Fibroblast of skin of abdomen (primary cell): ENCODE results near the gene TXLNB.
"Not testable (repeated sequence)": the region's sequence is repeated elsewhere in the genome, so short reads cannot be mapped to it uniquely, and the experiment has no call there.

Source experiments
- DNase-seq: peaks from one replicate; pipeline ENCODE4 v3.0.0-alpha.2; 2013

Gene TXLNB

DNA sequence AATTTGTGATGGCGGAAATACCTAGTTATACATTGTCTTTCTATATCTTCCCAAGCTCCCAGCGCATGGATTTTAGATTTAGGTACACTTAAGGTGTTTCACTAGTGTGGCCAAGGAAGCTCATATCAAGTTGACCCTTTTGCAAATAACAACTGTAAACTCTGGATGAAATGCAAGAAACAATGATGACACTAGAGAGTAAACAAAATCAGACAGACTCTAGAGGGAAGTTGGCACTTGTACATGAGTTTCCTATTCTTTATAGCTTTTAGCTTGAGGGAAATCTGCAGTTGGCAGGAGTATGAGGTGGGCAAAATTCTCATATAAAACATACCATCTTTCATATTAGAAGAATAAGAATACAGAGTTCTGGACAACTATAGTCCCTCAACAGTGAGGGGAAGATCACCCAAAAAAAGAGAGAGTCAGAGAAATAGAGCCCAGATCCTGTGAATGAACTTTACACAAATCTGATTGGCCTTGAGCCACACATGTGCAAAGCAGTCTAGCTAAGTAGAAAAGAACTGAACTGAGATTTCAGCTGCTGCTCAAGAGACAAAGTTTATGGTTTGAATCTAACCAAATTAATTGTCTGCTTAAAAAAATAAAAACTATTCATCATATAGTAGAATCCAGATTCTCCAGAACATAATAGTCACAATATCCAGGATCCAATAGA is 26.1 kb downstream of the TXLNB start:
- no peak for DNase-seq

DNA sequence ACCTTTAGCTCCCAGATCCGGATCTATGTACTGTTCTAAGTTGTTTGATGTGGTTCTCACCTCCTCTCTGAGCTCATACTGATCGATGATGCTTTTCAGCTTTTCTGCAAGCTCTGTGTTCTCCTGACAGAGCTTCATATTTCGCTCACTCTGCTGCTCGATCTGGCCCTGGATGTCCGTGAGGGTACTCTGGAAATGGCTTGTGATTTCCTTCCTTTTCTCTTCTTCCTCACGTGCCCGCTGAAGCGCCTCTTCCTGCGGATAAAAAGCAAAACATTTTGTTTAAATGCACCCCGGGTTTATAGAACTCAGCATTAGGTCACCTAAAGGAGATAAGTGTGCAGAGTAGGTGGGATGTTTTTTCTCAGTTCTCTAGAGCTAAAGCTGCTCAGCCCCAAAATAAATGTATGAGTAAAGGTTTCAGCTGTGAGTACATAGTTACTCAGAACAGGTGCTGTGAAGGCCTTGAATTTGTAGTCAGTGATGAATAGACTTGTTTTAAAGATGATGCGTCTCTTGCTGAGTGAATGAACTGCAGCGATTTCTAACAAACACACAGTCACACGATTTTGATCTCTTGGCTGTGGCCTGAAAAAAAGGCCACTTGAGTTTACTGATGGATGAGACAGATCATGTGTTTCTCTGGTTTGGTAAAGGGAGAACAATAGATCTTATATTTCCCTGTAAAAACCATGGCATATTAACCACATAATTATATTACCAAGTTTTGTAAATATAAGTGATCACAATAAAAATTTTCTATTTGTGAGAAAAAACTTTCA is 29.1 kb downstream of the TXLNB start:
- no peak for DNase-seq

- DNase-seq = no peak
Observed at GRCh38 chr6:139257821-139258398, 33.9 kb downstream of the TXLNB start.

GRCh38 chr6:139257291-139257690 is 34.5 kb downstream of the TXLNB start:
- DNase-seq = no peak

DNA sequence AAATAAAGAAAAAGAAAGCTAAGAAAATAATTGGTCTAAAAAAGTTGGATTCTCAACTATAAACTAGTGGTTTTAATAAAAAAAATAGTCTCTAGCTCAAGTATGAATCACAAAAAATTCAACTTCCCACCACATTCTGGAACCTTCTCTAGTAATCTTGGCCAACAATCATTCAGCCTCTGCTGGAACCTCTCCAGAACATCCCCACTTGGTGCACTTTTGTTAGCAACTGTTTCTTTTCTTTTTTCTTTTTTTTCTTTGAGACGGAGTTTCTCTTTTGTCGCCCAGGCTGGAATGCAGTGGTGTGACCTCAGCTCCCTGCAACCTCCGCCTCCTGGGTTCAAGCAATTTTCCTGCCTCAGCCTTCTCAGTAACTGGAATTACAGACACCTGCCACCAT is 35.7 kb downstream of the TXLNB start:
- DNase-seq = peak; percentile 88

GRCh38 chr6:139254196-139254595 is 37.6 kb downstream of the TXLNB start:
- no peak for DNase-seq

GRCh38 chr6:139253656-139254055 is 38.1 kb downstream of the TXLNB start:
- peak; percentile 26 for DNase-seq

DNA sequence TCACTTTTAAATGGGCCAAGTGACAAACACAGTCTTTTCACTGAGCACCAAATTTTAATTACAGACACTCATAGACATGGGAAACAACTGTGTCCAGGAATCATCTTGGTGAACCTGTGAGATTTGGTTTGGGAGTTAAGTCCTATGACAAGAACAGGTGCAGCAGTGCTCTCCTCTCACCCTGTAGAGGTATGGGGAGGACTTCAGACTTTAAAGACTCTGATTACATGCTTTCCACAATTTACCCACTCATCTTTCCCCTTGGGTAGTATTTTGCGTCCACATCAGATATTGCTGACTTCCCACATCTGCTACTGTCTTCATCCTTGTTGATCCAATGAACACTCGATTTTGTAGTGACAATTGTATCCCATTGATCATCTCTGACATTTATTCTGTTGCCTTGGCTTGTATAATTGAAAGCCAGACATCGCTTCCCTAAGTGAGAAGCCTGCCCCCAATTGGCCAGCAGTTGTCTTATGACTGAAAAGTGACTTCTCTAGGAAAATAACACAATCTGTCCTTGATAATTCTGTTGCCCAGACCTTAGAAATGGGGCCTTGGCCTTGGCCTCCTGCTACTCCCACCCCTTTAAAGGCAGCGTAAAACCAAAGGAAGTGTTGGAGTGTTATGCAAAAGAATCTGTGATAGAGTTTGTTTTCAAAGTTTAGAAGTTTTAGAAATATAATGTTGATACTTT is 40.0 kb downstream of the TXLNB start:
- no peak for DNase-seq

GRCh38 chr6:139251045-139251690 is 40.6 kb downstream of the TXLNB start:
- no peak for DNase-seq

GRCh38 chr6:139250296-139251044 is 41.3 kb downstream of the TXLNB start:
- peak; percentile 48 for DNase-seq

- DNase-seq = no peak
Observed at GRCh38 chr6:139249395-139249794, 42.4 kb downstream of the TXLNB start.

DNA sequence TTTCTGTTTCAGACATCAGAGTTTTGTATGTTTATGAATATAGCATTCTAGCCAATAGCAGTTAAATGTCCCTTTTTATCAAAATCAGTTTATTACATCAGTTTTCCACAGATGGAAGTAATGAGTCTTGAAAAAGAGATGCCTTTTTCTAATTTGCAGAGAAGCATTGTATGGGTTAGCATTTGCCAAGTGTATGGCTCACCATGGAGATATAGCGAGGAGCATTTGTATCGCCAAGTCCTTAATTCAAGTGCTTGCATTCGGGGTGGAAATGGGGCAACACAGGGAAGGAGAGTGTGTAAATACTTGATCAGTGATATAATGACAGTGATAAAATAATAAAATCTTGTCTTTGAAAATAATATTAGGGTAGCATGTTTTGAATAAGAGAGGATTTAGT is 42.9 kb downstream of the TXLNB start:
- no peak for DNase-seq

GRCh38 chr6:139247618-139248017 is 44.2 kb downstream of the TXLNB start:
- no peak for DNase-seq

DNA sequence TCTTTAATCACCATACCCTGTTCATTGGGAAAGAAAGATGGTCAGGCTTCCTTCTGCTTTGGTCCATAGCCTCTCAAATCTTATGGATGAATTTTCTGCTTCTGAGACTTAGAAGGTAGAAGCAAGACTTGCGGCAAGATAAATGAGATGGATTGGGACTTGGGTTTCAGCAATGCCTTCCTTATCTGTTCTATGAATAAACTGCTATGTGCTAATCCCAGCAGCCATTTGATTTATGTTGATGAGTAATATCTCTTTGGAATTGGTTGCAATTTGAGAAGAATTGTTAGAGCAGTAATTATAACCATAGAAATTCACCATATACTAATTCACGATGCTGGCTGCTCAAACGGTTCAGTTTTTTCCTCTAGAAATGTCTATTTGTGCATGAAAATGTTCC is 48.3 kb downstream of the TXLNB start:
- DNase-seq = peak; percentile 75

DNA sequence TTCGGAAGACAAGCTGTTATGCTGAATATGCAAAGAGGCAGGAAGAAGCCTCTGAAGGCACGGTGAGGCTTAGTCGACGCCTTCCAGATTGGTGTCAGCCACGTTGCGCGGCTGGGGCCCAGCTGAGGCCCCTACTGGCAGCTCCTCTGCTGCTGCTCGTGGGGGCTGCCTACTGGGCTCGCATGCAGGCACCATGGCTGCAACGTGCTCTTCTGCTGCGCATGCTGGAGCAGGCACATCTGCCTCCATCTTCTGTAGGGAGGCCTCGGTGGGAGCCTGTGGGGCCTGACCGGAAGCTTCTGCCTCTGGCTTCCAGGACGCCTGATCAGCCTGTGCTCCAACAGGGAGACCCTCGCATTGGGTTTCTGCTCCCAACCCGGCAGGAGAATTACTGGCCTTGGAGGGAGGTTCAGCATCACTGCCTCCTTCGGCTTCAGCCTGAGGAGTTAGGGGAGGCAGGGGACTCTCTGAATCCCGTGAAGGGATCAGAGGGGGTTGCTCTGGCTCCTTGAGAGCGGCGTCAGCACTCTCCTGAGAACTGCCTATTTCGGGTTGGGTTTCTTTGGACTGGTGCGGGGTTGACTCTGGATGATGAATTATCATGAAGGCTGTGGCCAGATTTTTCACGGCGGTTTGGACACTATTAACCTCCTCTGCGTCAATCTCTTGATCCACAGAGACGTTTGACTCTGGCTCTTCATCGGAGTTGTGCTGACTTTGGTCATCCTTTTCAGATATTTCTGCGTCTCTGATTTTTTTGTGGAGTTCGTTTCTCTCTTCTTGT is 49.1 kb downstream of the TXLNB start:
- DNase-seq = no peak

GRCh38 chr6:139240161-139241010 is 51.4 kb downstream of the TXLNB start:
- DNase-seq = peak; percentile 94

GRCh38 chr6:139239064-139239463 is 52.7 kb downstream of the TXLNB start:
- no peak for DNase-seq

GRCh38 chr6:139236105-139236504 is 55.7 kb downstream of the TXLNB start:
- DNase-seq = no peak

DNA sequence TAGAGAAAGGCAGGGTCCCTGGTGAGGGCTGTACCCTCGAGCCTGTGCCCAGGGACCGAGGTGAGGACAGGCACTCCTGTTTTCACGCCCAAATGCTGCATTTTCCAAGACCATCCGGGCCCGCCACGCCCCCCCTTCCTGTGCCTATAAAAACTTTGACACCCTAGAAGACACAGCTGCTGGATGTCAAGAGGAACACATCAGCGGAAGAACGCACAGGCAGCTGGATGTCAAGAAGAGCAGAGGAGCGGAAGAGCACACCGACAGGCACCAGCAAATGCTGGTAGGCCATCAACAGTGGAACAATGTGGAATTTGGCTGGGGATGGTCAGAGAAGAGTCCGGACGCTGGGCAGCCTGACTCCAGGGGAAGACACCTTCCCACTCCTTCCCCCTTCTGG is 56.1 kb downstream of the TXLNB start:
- DNase-seq = no peak

DNA sequence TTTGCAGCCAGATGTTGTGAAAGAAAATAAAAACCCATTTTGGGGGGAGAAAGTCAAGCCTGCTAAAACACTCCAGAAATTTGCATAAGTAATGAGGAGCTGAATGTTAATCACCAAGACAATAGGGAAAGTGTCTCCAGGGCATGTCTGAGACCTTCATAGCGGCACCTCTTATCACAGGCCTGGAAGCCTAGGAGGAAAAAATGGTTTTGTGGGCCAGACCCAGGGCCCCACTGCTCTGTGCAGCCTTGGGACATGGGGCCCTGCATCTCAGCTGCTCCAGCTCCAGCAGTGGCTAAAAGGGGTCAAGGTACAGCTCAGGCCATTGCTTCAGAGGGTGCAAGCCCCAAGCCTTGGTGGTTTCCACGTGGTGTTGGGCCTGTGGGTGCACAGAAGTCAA is 57.6 kb downstream of the TXLNB start:
- not testable (repeated sequence) for DNase-seq
